Naive thymus-derived CD8-positive, alpha-beta T cell (primary cell): Measurements from ENCODE around the gene CORIN. TPM values are rescaled to one million over a fixed set of nuclear protein-coding genes. Genes with fewer than 3 reads are reported as not detected.

ENCODE experiments used
- ATAC-seq, 2 donors: fragments of 150-1000 bp; cut with Tn5 transposase in 1 of 2; sonication (Bioruptor Pico), chemical (Tn5 transposase) in 1 of 2; 1 replicate in 1 of 2; 2 replicates in 1 of 2; pipeline ENCODE4 v1.10.0; 2021; ENCODE audit warnings: mild to moderate bottlenecking in 2 of 2, moderate library complexity in 2 of 2
- POLR2A ChIA-PET: fragments of 350-600 bp; sonication (Branson Sonifier 250); formaldehyde crosslinking; loops from one replicate; lab custom pipeline; 2021; ENCODE audit warnings: antibody characterized with exemption; lab: Charles Lee
- DNase-seq, 10 donors: peaks; one replicate each; pipeline versions ENCODE4 v3.0.0 to v3.0.0-alpha.2; 2020 to 2022
- H3K27ac Mint-ChIP-seq, 10 donors: one replicate each; pipeline ENCODE4 v1.8.0; 2020 to 2022; ENCODE audit warnings: mild to moderate bottlenecking in 10 of 10, mixed read lengths in 10 of 10, moderate library complexity in 4 of 10, inconsistent platforms in 1 of 10
- H3K27me3 Mint-ChIP-seq, 5 donors: one replicate each; pipeline ENCODE4 v1.8.0; 2021 to 2022; ENCODE audit warnings: mixed read lengths in 5 of 5
- H3K36me3 Mint-ChIP-seq, 3 donors: one replicate each; pipeline ENCODE4 v1.8.0; 2020 to 2022; ENCODE audit warnings: mixed read lengths in 3 of 3, mild to moderate bottlenecking in 2 of 3, inconsistent platforms in 1 of 3
- H3K4me1 Mint-ChIP-seq, 4 donors: one replicate each; pipeline ENCODE4 v1.8.0; 2021 to 2022; ENCODE audit warnings: mixed read lengths in 4 of 4
- H3K4me3 Mint-ChIP-seq, 10 donors: one replicate each; pipeline ENCODE4 v1.8.0; 2020 to 2022; ENCODE audit warnings: mild to moderate bottlenecking in 10 of 10, mixed read lengths in 10 of 10, moderate library complexity in 6 of 10, inconsistent platforms in 1 of 10
- H3K9me3 Mint-ChIP-seq, 9 donors: one replicate each; pipeline ENCODE4 v1.8.0; 2020 to 2022; ENCODE audit warnings: mixed read lengths in 9 of 9, mild to moderate bottlenecking in 3 of 9, inconsistent platforms in 1 of 9, moderate library complexity in 1 of 9
- polyA plus RNA-seq, 3 donors: library from polyadenylated mRNA; unstranded; fragments of 300-500 nt; fragmentation: Illumina TruSeq; gene quantifications; one replicate each; pipeline ENCODE4 v1.2.3, GENCODE V29; 2021
- total RNA-seq, 8 experiments: library from RNA in 2 of 8; stranded (reverse) in 2 of 8; gene quantifications; one replicate each; pipeline ENCODE4 v1.2.3 and lab custom pipeline; 2021 to 2026

CORIN gene, protein sequence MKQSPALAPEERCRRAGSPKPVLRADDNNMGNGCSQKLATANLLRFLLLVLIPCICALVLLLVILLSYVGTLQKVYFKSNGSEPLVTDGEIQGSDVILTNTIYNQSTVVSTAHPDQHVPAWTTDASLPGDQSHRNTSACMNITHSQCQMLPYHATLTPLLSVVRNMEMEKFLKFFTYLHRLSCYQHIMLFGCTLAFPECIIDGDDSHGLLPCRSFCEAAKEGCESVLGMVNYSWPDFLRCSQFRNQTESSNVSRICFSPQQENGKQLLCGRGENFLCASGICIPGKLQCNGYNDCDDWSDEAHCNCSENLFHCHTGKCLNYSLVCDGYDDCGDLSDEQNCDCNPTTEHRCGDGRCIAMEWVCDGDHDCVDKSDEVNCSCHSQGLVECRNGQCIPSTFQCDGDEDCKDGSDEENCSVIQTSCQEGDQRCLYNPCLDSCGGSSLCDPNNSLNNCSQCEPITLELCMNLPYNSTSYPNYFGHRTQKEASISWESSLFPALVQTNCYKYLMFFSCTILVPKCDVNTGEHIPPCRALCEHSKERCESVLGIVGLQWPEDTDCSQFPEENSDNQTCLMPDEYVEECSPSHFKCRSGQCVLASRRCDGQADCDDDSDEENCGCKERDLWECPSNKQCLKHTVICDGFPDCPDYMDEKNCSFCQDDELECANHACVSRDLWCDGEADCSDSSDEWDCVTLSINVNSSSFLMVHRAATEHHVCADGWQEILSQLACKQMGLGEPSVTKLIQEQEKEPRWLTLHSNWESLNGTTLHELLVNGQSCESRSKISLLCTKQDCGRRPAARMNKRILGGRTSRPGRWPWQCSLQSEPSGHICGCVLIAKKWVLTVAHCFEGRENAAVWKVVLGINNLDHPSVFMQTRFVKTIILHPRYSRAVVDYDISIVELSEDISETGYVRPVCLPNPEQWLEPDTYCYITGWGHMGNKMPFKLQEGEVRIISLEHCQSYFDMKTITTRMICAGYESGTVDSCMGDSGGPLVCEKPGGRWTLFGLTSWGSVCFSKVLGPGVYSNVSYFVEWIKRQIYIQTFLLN
- total RNA-seq, result under 1 TPM; 0.31 to 0.49 TPM
- polyA plus RNA-seq, result under 1 TPM in 1 of 3 donors, not detected in 2; 0.05 TPM
- total RNA-seq (lab: John Stamatoyannopoulos, UW), result 0 to 1.5 (median 0.60) reads per million in 6 experiments

DNA sequence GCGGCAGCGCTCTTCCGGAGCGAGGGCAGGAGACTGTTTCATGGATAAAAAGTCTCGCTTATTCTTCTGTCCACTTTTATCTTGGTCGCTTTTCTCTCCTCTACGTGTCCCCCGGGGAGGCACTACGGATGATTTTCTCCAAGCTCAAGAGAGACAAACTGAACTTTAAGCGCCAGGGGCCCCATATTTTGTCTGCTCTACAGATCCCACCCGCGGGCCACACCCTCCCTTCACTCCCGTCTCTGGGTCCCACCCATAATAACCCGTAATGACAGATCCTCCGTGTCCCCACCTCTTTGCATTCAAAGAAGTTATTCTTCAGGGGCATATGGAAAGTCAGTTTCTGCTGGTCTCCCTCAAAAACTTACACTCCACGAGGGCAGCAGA is at the start of gene CORIN:
TSS of gene CORIN (minus strand) at position 160 of the 387 bp plus-strand sequence. CDS start at position 42, 118 bp downstream.
- peak within 1 kb of the TSS in 5 of 10 donors; percentile 11 to 63 (median 60) for H3K27ac Mint-ChIP-seq
- H3K27me3 Mint-ChIP-seq, result peaks cover 0 to 16% (median 7%) of the 10 kb centered on the region in 5 donors
- DNase-seq (no peak), ATAC-seq (no peak)
- H3K9me3 Mint-ChIP-seq, result peaks cover 0 to 3% (median 0%) of the 10 kb centered on the region in 9 donors
- peaks cover 5 to 30% (median 26%) of the 10 kb centered on the region in 4 donors for H3K4me1 Mint-ChIP-seq
- H3K4me3 Mint-ChIP-seq, result peak within 1 kb of the TSS; percentile 84 to 91 (median 88)
- H3K36me3 Mint-ChIP-seq, result peaks cover 0 to 5% (median 3%) of the 10 kb centered on the region in 3 donors
- POLR2A ChIA-PET, result no interaction called here

DNA sequence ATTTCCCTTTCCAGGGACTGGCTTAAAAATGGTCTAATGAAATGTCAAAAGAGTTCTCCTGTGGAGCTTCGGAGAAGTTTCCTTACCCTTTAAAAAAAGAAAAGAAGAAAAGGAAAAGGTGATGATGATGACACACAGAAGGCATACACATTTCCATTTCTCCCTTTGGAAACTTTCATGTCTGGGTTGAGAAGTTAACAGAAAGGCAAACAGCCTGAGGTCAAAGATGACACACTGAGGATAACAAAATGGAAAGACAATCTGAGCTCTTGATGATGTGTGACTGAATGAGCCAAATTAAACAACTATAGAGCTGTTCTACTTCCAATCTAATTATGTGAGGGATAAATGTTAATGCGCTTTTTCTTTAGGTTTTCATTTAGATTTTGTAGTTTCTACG is 44.4 kb upstream of the CORIN start:
- ATAC-seq (no peak), DNase-seq (no peak)
- Mint-ChIP-seq H3K27ac (no peak overlapping the region), H3K9me3 (no peaks in the 10 kb centered on the region), H3K4me3 (no peak overlapping the region), H3K27me3 (no peaks in the 10 kb centered on the region), H3K4me1 (peaks cover 0 to 2% (median 0%) of the 10 kb centered on the region in 4 donors), H3K36me3 (peaks cover 13 to 77% (median 42%) of the 10 kb centered on the region in 3 donors)
- POLR2A ChIA-PET, result no interaction called here

DNA sequence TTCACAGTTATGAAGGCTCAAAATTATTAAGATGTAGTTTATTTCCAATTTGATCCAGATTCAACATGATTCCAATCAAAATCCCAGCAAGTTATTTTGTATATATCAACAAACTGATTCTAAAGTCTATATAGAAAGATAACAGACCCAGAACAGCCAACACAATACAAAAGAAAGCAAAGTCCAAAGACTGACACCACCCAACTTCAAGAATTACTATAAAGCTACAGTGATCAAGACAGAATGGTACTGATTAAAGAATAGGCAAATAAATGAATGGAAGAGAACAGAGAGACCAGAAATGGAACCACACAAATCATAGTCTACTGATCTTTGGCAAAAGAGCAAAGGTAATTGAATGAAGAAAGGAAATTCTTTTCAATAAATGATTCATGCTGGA is 41.6 kb upstream of the CORIN start:
- Mint-ChIP-seq H3K9me3 (no peaks in the 10 kb centered on the region), H3K36me3 (peaks cover 26 to 77% (median 54%) of the 10 kb centered on the region in 3 donors), H3K27ac (peak overlapping the region in 2 of 10 donors; percentile 27 to 39), H3K4me3 (no peak overlapping the region), H3K27me3 (no peaks in the 10 kb centered on the region), H3K4me1 (peaks cover 0 to 5% (median under 1%) of the 10 kb centered on the region in 4 donors)
- POLR2A ChIA-PET, result interaction anchor here (0.5 kb wide), 1 partner anchor 46 kb away, joined by 4 read pairs; no protein-coding TSS in a partner anchor
- ATAC-seq (no peak), DNase-seq (no peak)

DNA sequence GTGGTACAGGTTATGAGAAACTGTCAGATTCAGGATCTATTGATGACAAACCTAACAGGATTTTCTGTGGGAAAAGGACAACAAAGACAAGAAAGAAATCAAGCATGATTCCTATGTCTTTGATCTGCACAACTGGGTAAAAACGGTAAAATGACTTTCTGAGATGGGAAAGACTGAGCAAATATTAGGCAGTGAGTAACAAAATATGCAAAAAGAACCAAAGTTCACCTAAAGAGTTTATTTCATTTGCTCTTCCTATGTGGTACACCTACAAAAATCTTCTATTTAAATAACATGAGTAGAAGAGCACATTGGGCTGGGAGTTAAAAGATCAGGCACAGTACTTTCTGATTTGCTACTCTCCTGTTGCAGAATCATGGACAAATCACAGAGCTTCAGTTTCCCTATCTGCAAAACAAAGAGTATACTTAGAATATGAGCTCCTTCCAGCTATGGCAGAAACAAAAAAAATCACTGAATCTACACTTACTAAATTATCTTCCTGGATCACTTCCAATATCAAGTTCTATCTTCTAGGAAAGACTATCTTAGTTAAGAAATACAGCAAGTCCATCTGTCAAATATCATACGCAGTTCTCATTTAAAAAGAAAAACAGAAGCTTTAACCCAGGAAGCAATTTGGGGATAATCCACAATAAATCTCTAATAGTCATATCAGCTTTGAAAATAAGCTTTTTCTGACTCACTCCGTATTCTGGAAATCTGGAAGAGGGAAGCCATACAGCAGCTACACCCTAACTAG is 39.1 kb upstream of the CORIN start:
- Mint-ChIP-seq H3K27ac (peak overlapping the region in 2 of 10 donors; percentile 10 to 13), H3K9me3 (no peaks in the 10 kb centered on the region), H3K27me3 (no peaks in the 10 kb centered on the region), H3K4me1 (peaks cover 5 to 8% (median 6%) of the 10 kb centered on the region in 4 donors), H3K36me3 (peaks cover 26 to 77% (median 60%) of the 10 kb centered on the region in 3 donors), H3K4me3 (no peak overlapping the region)
- POLR2A ChIA-PET, result no interaction called here
- ATAC-seq (no peak), DNase-seq (no peak)

DNA sequence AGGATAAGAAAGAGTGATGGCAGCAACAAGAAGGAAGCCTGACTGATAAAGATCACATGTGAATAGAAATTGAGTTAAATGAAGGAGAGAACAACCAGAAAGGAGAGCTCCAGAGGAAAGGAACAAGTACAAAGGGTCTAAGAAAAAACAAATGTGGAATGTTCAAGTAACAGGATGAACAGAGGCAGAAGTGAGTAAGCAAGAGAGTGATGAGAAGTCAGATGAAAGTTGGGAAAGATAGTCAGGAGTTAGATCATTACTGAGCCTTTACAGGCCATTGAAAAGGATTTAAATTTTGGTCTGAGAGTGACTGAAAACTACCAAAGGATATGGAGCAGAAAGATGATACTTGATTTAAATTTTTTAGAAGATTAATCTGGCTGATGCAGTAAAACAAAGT is 38.4 kb upstream of the CORIN start:
- POLR2A ChIA-PET, result no interaction called here
- H3K9me3 Mint-ChIP-seq, result no peaks in the 10 kb centered on the region
- H3K27ac Mint-ChIP-seq, result no peak overlapping the region
- ATAC-seq (no peak), DNase-seq (no peak)
- peaks cover 26 to 70% (median 60%) of the 10 kb centered on the region in 3 donors for H3K36me3 Mint-ChIP-seq
- H3K4me1 Mint-ChIP-seq, result peaks cover 5 to 8% (median 6%) of the 10 kb centered on the region in 4 donors
- H3K27me3 Mint-ChIP-seq, result no peaks in the 10 kb centered on the region
- H3K4me3 Mint-ChIP-seq, result no peak overlapping the region

DNA sequence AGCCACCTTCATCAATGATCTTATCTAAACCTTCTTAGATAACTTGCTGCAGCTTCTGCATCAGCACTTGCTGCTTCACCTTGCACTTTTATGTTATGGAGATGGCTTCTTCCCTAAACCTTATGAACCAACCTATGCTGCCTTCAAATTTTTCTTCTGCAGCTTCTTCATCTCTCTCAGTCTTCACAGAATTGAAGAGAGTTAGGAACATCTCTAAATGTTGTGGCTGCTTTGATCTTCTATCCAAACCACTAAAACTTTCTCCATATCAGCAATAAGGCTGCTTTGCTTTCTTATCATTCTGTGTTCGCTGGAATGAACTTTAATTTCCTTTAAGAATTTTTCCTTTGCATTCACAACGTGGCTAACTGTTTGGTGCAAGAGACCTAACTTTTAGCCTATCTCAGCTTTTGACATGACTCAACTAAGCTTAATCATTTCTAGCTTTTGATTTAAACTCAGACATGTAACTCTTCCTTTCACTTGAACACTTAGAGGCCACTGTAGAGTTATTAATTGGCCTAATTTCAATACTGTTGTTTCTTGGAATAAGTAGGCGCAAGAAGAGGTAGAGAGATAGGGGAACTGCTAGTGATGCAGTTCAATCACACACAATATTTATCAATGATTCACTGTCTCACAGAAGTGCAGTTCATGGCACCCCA is 36.1 kb upstream of the CORIN start:
- no peak overlapping the region for H3K4me3 Mint-ChIP-seq
- H3K9me3 Mint-ChIP-seq, result peaks cover 0 to 9% (median 0%) of the 10 kb centered on the region in 9 donors
- H3K36me3 Mint-ChIP-seq, result peaks cover 38 to 77% (median 72%) of the 10 kb centered on the region in 3 donors
- DNase-seq, result no peak
- H3K4me1 Mint-ChIP-seq, result peaks cover 3 to 10% (median 7%) of the 10 kb centered on the region in 4 donors
- ATAC-seq, result no peak
- peak overlapping the region in 4 of 10 donors; percentile 0 to 23 (median 15) for H3K27ac Mint-ChIP-seq
- POLR2A ChIA-PET, result no interaction called here
- no peaks in the 10 kb centered on the region for H3K27me3 Mint-ChIP-seq

DNA sequence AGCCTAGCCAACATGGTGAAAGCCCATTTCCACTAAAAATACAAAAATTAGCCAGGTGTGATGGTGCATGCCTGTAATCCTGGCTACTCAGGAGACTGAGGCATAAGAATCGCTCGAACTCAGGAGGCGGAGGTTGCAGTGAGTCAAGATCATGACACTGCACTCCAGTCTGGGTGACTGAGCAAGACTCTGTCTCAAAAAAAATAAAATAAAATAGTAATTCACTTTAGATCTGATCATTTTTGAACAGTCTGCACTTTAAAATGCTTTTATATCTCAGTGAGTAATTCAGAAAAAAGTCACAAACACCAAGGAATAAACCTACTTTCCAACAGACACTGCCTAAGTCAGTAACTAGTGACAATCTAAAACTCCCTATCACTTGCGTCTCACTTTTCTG is 25.6 kb upstream of the CORIN start:
- Mint-ChIP-seq H3K36me3 (peaks cover 8 to 50% (median 38%) of the 10 kb centered on the region in 3 donors), H3K27me3 (no peaks in the 10 kb centered on the region), H3K4me1 (no peaks in the 10 kb centered on the region), H3K9me3 (peaks cover 0 to 9% (median 0%) of the 10 kb centered on the region in 9 donors), H3K4me3 (no peak overlapping the region), H3K27ac (no peak overlapping the region)
- ATAC-seq, result no peak
- POLR2A ChIA-PET, result no interaction called here
- DNase-seq, result no peak

DNA sequence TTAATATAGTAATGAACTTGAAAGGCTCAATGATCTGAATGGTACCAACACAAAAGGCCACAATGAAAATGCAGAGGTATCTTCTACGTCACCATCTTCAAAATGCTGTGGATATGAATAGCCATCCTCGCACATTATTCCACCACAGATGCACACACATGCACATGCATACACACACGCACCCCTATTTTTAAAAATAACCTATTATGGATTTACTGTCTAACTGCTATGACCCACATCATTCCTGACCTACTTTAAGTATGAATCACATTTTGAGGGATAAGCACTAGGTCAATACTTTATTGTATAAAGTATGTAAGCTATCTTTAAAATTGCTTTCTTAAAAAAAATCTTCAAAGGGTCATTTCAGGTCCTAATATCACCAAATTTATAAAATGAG is 24.4 kb upstream of the CORIN start:
- DNase-seq (no peak), ATAC-seq (no peak)
- Mint-ChIP-seq H3K4me3 (no peak overlapping the region), H3K27me3 (no peaks in the 10 kb centered on the region), H3K4me1 (no peaks in the 10 kb centered on the region), H3K36me3 (peaks cover 6 to 38% (median 27%) of the 10 kb centered on the region in 3 donors), H3K27ac (no peak overlapping the region), H3K9me3 (peaks cover 0 to 3% (median 0%) of the 10 kb centered on the region in 9 donors)
- POLR2A ChIA-PET, result no interaction called here

DNA sequence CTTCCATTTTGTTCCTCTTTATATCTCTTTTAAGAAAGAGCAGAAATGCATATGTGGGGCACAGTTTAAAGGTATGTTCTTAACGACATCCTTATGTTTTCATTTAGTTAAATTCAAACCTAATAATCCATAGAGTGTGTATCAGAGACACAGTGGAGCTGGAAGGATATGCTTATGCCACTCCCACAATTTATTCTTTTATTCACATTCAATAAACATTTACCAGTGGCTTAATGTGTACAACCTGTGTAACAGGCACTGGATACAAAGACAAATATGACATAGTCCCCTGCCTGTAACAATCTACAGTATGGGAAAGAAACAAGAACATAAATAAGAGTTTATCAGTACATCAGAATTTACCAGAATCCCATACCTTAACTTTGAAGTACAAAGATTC is 22.4 kb upstream of the CORIN start:
- Mint-ChIP-seq H3K36me3 (peaks cover 0 to 30% (median 21%) of the 10 kb centered on the region in 3 donors), H3K27ac (no peak overlapping the region), H3K9me3 (peaks cover 0 to 2% (median 0%) of the 10 kb centered on the region in 9 donors), H3K4me3 (no peak overlapping the region), H3K27me3 (no peaks in the 10 kb centered on the region), H3K4me1 (no peaks in the 10 kb centered on the region)
- POLR2A ChIA-PET, result no interaction called here
- no peak for ATAC-seq
- DNase-seq, result no peak

DNA sequence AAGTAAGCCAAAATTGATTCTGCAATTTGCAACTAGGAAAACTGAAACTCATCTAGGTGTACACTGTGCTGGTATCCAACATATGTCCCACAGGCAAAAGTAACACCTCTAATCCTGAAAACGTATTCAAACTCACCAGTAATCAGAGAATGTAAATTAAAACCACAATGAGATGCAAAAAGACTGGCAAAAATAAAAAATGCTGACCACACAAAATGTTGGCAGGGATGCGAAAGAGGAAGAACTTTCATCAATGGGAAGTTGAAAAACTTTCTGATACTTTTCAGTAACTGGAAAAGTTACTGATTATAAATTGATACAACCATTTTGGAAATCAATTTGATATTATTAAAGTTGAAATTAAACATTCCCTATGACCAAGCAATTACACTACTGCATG is 20.1 kb upstream of the CORIN start:
- peaks cover 0 to 2% (median 0%) of the 10 kb centered on the region in 9 donors for H3K9me3 Mint-ChIP-seq
- H3K27me3 Mint-ChIP-seq, result no peaks in the 10 kb centered on the region
- H3K4me3 Mint-ChIP-seq, result no peak overlapping the region
- ATAC-seq, result no peak
- no peaks in the 10 kb centered on the region for H3K4me1 Mint-ChIP-seq
- no peak overlapping the region for H3K27ac Mint-ChIP-seq
- DNase-seq, result no peak
- POLR2A ChIA-PET, result no interaction called here
- H3K36me3 Mint-ChIP-seq, result peaks cover 8 to 38% (median 25%) of the 10 kb centered on the region in 3 donors

DNA sequence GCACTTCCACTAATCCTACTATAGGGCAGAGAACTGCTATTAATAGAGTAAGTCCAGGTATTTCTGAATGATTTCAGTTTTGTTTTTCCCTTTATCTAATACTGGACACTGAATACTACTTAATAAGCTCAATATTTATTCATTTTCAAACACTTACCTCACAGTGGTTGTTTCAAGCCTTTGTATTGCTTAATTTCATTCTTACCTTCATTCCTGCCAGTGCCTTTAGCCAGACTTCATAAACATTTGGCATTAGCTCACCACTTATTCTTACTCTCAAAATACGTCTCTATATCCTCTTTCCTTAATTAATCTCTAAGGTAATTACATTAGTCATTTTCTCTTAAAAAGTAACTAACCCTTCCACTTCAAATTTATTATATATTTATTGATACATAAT is 18.8 kb upstream of the CORIN start:
- no peak for ATAC-seq
- POLR2A ChIA-PET, result no interaction called here
- no peak overlapping the region for H3K27ac Mint-ChIP-seq

More for the DNA sequence above, 18.8 kb upstream of the CORIN start:
- DNase-seq, result no peak
- Mint-ChIP-seq H3K4me3 (no peak overlapping the region), H3K4me1 (no peaks in the 10 kb centered on the region), H3K36me3 (peaks cover 8 to 38% (median 25%) of the 10 kb centered on the region in 3 donors), H3K9me3 (peaks cover 0 to 2% (median 0%) of the 10 kb centered on the region in 9 donors), H3K27me3 (no peaks in the 10 kb centered on the region)
